ENCODE data around the gene GABRB1.

DNA sequence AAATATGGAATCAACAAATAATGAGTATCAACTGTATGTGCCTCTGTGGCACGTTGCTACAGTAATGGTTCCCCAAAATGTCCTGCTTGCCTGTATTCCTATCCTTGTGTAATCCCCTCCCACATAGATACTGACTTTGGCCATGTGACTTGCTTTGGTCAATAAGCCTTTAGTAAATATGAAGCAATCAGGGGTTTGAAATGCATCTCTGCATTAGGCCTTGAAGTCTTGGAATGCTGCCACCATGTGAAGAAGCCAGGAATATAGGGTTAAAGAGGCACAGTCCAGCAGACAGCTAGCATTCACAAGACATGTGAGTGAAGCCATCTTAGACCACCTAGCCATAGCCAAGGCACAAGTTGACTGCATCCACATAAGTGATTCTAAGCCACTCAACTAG, 190.9 kb downstream of the GABRB1 start:
- TF ChIP-seq, protein P1, sequence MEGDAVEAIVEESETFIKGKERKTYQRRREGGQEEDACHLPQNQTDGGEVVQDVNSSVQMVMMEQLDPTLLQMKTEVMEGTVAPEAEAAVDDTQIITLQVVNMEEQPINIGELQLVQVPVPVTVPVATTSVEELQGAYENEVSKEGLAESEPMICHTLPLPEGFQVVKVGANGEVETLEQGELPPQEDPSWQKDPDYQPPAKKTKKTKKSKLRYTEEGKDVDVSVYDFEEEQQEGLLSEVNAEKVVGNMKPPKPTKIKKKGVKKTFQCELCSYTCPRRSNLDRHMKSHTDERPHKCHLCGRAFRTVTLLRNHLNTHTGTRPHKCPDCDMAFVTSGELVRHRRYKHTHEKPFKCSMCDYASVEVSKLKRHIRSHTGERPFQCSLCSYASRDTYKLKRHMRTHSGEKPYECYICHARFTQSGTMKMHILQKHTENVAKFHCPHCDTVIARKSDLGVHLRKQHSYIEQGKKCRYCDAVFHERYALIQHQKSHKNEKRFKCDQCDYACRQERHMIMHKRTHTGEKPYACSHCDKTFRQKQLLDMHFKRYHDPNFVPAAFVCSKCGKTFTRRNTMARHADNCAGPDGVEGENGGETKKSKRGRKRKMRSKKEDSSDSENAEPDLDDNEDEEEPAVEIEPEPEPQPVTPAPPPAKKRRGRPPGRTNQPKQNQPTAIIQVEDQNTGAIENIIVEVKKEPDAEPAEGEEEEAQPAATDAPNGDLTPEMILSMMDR (IDR thresholded peaks at IDR 0.05; ENCODE audit: borderline replicate concordance, extremely low read depth, low read length, poor library complexity, severe bottlenecking): no peak
- no peak for TF ChIP-seq EZH2 (IDR thresholded peaks at IDR 0.05; ENCODE audit: borderline replicate concordance, low read depth, low read length, severe bottlenecking)

Data from DND-41 (cell line).